AG09309 (cell line): ENCODE data around the gene GOSR2.

ENCODE experiments used
- DNase-seq: peaks from one replicate; pipeline ENCODE4 v3.0.0-alpha.2; 2010; ENCODE audit warnings: low read depth
- H3K4me3 ChIP-seq: 2 replicates; pipeline ENCODE4 v1.5.1; 2011; ENCODE audit warnings: mild to moderate bottlenecking, low read depth, low read length, moderate library complexity; ENCODE audit not compliant: control insufficient read depth
- TF ChIP-seq, protein P1 (sequence below): IDR thresholded peaks from 2 replicates; pipeline ENCODE4 v1.5.1; 2011; ENCODE audit warnings: mild to moderate bottlenecking, low read depth, low read length, inconsistent platforms; ENCODE audit not compliant: insufficient read depth, control insufficient read depth; ENCODE audit errors: missing control alignments

GOSR2 gene

DNA sequence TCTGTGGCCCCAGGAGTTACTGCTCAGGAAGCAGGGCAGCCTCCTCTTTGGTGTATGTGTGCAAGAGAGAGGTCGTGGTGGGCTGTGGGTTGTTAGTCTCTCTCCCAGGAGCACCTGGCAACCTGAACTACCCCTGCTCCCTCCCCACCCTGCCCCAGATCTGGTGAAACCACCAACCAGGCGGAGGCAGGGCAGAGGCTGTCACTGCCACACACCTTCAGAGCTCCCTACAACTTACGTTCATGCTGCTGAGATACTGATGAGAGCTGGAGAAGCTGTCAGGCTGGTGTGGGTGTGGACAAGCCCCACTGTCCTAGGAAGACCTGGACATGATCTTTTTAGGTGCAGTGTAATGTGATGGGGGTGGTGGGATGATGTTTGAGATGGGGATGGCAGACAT is 24.3 kb downstream of the GOSR2 start:
- TF ChIP-seq, protein P1, sequence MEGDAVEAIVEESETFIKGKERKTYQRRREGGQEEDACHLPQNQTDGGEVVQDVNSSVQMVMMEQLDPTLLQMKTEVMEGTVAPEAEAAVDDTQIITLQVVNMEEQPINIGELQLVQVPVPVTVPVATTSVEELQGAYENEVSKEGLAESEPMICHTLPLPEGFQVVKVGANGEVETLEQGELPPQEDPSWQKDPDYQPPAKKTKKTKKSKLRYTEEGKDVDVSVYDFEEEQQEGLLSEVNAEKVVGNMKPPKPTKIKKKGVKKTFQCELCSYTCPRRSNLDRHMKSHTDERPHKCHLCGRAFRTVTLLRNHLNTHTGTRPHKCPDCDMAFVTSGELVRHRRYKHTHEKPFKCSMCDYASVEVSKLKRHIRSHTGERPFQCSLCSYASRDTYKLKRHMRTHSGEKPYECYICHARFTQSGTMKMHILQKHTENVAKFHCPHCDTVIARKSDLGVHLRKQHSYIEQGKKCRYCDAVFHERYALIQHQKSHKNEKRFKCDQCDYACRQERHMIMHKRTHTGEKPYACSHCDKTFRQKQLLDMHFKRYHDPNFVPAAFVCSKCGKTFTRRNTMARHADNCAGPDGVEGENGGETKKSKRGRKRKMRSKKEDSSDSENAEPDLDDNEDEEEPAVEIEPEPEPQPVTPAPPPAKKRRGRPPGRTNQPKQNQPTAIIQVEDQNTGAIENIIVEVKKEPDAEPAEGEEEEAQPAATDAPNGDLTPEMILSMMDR: no peak
- no peak for DNase-seq

DNA sequence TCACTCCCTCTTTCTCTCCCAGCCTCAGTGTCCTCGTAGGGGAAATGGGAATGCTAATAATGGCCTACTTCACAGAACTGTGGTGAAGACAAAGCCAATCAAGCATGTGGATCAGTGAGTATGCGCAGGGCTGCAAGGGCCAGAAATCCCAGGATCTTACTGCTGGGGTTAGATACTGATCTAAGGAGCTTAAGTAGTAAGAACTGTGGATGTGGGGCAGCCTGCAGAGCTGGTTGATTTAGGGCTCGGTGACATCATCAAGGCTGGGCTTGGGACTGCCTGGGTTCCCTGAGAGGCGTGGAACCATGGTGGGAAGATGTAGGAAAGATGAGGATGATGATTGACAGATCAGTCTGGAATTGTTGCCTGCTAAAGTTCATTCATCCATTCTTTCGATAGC is 25.6 kb downstream of the GOSR2 start:
- no peak for DNase-seq
- no peak overlapping the region for H3K4me3 ChIP-seq
- TF ChIP-seq, protein P1: no peak

More for the DNA sequence above, 24.3 kb downstream of the GOSR2 start:
- no peak overlapping the region for H3K4me3 ChIP-seq

DNA sequence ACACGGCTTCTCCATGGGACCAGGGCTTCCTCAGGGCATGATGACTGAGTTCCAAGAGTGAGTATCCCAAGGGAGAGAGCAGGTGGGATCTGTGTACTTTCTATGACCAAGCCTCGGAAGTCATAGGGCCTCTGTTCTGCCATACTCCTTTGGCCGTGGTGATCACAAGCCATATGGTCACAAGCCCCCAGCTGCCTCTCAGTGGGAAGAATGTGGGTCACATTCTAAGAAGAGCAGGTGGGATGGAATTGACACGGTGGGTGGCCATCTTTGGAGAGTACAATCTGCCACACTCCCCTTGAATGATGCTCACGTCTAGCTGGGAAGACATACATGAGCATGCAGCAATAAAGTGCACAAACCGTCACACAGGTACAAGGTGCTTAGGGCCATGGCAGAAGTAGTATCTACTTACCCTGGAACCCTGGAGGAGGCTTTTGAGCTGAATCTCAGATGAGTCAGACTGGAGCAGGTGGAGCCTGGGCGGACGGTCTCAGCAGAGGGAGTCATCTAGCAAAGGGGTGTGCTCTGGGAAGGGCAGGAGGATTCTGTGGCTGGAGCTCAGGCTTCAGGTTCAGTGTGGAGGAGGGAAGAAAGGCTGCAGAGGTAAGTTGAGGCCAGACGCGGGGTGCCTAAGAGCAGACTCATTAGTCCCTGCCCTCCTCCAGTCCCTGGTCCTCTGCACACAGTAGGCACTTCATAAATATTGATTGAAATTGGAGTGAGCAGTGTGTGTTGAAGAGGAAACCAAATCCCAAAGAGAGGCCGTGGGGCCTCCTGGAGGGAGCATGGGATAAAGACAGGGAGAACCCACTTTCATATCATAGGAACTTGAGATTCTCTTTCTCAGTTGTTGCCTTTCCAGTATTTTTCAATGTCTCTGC is 26.6 kb downstream of the GOSR2 start:
- no peak for DNase-seq
- TF ChIP-seq, protein P1: no peak
- H3K4me3 ChIP-seq: no peak overlapping the region

GRCh38 chr17:46950342-46950996 is 27.5 kb downstream of the GOSR2 start:
- DNase-seq: no peak
- H3K4me3 ChIP-seq: no peak overlapping the region
- TF ChIP-seq, protein P1: no peak

DNA sequence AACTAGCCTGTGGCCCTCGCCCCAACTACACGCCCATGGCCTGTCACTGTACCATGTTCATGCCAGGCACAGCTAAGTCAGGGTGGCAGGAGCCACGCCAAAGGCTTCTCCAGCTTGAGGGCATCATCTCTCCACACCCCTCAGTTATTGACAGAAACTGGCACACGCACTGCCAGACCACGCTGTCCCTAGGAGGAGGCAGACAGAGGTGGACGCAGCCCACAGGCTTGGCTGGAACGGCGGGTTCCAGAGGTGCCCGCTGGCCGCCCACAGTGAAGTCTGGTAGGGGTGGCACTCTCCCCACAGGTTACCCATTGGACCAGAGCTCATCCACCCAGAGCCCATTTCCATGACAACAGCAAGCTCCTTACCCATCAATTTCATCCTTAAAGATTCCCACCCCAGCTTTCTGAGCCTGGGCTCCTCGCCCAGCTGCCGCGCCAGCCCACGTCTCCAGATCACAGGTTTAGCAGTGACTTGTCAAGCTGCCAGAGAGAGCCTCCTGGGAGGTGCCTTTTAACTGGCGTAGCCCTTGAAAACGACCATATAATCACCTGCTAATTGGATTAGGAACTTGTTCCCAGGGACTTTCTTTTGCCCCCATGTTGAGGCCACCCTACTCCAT is 28.1 kb downstream of the GOSR2 start:
- H3K4me3 ChIP-seq: no peak overlapping the region
- no peak for DNase-seq
- TF ChIP-seq, protein P1: no peak

- TF ChIP-seq, protein P1: no peak
These were observed 28.7 kb downstream of the GOSR2 start for GRCh38 chr17:46951706-46952105.

More at GRCh38 chr17:46951706-46952105, 28.7 kb downstream of the GOSR2 start:
- H3K4me3 ChIP-seq: no peak overlapping the region
- DNase-seq: no peak
